T-helper 2 cell treated with Interferon-gamma antibody and Interleukin-4, amounts not matched to agents 100 ng/mL and 5 ng/mL, for 36 hours (primary cell): Measurements from ENCODE around the gene CHODL. TPM values are rescaled to one million over a fixed set of nuclear protein-coding genes. Genes with fewer than 3 reads are reported as not detected.

Source experiments
- intact Hi-C: fragments of 100-400 bp; cut with micrococcal nuclease; formaldehyde crosslinking; loops from one replicate; pipeline ENCODE4 v1.15.1; 2023
- total RNA-seq: library from RNA; stranded (reverse); gene quantifications from 2 replicates; pipeline ENCODE4 v1.2.3, GENCODE V29; 2022

Gene CHODL, protein sequence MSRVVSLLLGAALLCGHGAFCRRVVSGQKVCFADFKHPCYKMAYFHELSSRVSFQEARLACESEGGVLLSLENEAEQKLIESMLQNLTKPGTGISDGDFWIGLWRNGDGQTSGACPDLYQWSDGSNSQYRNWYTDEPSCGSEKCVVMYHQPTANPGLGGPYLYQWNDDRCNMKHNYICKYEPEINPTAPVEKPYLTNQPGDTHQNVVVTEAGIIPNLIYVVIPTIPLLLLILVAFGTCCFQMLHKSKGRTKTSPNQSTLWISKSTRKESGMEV
- total RNA-seq: not detected in 2 replicates

DNA sequence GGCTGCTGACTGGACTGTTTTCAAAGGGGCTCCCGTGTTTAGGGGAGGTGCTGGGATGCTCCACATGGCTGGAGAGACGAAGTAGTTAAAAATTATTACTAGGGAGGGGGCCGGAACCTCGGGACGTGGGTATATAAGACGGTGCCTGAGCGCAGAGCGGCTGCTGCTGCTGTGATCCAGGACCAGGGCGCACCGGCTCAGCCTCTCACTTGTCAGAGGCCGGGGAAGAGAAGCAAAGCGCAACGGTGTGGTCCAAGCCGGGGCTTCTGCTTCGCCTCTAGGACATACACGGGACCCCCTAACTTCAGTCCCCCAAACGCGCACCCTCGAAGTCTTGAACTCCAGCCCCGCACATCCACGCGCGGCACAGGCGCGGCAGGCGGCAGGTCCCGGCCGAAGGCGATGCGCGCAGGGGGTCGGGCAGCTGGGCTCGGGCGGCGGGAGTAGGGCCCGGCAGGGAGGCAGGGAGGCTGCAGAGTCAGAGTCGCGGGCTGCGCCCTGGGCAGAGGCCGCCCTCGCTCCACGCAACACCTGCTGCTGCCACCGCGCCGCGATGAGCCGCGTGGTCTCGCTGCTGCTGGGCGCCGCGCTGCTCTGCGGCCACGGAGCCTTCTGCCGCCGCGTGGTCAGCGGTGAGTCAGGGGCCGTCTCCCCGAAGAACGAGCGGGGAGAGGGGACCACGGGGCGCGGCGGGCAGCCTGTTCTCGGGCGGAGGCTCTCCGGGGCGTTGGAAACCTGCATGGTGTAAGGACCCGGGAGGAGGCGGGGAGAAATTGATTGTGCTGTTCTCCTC is at the start of gene CHODL:
CHODL (plus strand) TSS at position 163 of the 793 bp plus-strand sequence; CDS start at position 554, 391 bp downstream.
- intact Hi-C loops: no loop called here

DNA sequence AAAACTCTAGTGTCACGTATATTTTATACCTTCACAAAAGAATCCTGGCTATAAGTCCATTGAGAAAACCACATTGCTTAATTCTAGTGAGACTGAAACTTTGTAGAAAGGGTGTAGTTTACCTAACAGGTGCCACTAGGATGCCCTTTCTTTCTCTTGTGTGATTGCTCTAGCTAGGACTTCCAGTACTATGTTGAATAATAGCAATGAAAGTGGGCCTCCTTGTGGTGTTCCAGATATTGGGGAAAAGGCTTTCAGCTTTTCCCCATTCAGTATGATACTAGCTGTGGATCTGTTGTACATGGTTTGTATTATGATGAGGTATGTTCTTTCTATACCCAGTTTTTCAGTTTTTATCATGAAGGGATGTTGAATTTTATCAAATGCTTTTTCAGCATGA is 39.7 kb upstream of the CHODL start:
- intact Hi-C loops: no loop called here

DNA sequence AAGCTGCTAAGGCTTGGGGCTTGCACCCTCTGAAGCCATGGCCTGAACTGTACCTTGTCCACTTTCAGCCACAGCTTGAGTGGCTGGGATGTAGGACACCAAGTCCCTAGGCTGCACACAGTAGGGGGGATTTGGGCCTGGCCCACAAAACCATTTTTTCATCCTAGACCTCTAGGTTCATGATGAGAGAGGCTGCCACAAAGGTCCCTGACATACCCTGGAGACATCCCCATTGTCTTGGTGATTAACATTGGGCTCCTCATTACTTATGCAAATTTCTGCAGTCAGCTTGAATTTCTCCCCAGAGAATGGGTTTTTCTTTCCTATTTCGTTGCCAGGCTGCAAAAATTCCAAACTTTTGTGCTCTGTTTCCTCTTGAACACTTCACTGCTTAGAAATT is 26.3 kb upstream of the CHODL start:
- intact Hi-C loops: no loop called here

DNA sequence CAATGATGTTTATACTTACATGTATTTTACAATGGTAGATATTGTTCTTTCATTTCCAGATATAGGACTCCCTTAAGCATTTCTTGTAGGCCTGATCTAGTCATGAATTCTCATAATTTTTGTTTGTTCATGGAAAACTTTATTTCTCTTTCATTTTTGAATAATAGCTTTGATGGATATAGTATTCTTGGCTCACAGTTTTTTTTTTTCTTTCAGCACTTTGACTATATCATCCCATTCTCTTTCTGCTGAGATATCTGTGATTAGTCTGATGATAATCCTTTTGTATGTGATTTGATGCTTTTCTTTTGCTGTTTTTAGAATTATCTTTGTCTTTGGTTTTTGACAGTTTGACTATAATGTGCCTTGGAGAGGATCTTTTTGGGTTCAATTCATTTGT is 24.1 kb upstream of the CHODL start:
- intact Hi-C loops: no loop called here

DNA sequence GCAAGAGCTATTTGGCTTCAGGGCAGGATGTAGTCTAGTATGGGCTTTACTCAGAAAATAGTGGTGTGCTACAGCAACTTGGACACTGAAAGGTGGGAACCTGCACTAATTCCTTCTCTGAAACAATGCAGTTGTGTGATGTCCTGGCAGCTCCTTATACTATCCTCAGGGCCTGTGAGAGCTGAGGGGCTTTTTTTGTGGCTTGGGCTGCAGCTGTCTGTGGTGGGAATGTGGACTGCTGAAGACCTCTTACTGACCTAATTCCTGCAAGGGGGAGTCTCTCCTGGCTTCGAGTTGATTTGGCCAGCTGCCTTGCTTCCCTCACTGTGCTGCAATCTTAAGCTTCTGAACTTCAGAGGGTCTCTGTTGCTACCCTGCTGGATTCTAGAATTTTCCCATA is 22.3 kb upstream of the CHODL start:
- intact Hi-C loops: no loop called here

DNA sequence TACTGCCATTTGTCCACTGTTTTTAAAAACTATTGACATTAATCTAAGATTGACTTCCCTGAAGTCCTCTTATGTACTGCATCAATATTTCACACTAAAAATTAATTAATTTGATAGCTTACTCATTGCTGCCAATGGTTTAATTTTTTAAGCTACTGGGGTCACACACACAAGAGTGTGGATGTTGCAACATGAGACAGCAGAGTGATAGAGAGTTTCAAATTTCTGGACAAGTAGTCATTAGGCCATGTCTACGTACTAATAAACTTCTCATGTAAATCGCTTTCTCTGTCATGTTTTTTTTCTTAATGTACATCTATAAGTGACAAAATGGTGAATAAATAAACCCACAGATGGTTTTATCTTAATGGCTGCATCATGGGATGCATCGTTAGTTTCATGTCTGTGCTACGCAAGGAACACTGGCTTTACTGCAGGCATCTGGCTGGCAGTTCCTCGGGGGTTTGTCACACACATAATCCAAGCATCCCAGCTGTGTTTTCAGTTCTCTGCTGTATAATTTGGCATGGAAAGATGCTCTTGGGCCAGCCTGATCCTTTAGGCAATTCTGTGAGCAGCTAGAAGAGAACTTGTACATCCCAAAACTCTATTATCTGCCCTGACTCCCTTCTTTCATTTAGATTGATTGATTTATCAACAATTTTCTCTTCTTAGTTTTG is 16.4 kb upstream of the CHODL start:
- intact Hi-C loops: no loop called here

DNA sequence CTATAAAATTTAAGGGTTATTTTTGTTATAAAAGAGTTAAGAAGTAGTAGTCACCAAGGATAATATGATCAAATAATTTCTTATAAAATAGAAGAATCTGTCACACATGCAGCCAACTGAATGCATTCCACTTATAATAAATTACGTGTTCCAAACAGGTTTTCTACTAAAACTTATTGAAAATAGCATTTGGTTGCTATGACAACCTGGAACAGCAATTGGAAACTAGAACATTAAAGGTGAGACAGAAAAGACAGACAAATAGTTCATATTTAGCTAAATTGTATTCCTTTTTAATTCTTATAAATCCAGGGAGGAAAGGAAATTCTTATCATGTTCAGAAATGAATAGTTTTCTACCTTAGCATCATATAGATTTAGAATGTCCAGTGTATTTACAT is 9.1 kb upstream of the CHODL start:
- intact Hi-C loops: no loop called here

DNA sequence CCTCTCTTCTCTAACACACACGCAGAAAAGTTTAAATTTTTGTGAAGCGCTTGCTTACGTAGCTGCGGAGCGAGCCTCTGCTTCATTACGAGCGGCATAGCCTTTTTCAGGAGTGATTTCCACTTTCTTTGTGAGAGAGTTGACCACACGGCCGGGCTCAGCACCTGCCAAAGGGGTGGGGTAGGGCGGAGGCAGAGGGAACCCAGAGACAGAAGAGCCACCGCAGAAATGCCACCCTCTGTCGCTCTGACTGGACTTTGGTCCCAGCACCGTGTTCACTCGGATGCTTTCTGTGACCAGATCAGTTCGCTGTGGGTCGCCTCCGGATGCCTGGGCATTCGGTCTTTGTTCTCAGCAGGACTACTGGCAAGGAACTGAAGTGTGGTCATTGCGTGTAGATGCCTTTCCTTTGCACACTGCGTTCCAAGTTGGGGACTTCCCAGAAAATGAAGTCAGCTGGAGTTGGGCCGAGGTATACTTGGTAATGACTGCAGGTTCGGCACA is 883 bp downstream of the CHODL start:
- intact Hi-C loops: no loop called here

DNA sequence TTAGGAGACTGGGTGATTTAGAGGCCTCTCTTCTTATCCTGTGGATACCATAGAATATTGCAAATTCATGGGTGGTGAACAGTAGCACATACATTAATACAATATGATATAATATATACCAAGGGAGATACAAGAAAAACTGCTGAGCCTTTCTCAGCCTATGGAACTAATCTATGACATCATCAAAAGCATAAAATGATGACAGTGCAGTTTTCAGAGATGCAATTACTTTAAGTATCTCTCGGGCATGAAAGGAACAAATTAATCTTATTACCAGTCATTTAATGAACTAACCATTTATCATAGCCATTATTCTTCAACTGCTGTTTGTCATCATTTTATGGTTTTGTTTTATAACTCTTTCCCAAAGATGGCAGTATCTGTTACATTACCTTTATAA is 3.5 kb downstream of the CHODL start:
- intact Hi-C loops: no loop called here

DNA sequence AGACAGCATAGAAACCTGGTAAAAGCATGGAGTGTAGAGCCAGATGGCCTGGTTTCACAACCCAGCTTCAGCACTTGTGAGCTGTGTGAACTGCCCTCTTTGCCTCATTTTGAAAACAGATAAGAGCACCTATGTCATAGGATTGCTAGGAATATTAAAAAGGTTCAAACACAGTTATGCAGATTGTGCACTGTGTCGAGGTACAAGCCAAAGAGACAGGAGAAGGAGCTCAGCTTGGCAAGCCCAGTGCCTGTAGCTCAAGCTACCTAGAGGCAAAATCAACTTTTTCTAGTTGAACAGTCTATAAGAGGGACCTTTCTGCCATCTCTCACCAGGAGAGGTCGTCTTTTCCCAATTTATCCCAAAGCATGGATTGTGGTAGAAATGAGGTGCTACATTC is 5.0 kb downstream of the CHODL start:
- intact Hi-C loops: no loop called here

DNA sequence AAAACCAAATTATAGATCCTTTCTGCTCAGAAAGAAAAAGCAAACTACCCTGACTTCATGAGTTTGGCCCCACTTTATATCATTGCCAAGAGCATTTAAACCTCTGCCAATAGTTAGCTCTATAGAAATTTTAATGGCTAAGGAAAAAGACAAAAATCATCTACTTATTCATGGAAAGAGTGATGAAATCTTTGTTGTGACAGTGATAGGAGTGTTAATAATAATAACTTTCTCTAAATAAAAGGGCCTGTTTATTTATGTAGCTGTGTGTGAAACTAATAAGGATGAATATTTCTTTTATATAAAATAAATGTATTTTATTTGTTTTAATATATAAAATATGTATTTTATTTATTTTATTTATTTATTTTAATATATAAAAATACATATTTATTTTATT is 6.4 kb downstream of the CHODL start:
- intact Hi-C loops: no loop called here

DNA sequence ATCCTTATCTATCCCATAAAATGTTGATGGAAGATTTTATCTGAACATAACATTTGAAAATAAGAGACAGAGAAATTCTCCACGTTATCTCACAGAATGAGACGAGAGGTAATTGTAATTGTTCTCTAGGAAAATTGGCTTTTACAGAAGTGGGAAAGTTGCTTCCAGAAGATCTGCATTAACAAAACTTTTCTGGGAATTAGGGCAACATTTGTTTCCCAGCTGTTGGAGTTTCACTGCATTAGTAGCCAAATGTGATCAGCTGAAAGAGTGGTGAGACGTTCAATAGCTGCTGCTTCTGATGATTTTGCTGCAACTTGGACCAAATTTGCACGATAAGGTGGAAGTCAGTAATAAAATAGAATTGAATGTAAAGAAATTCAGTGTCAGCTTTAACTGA is 7.6 kb downstream of the CHODL start:
- intact Hi-C loops: no loop called here

DNA sequence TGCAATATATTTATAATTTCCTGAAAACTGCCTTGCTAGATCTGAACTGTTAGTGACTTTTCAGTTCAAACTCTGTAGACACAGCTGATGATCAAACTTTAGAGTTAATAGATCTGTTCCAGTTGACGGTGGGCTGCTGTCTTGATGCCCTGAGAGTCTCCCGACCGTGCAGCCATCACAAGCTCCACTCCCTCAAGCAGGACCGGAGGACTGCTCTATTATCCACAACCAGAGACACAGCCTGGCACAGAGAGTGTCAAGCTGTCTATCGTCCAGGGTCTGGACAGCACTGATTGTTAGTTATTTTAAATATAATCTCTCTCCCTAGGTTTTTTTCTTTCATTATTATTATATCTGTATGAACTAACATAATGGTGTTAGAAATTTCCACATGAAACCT is 8.0 kb downstream of the CHODL start:
- intact Hi-C loops: no loop called here

DNA sequence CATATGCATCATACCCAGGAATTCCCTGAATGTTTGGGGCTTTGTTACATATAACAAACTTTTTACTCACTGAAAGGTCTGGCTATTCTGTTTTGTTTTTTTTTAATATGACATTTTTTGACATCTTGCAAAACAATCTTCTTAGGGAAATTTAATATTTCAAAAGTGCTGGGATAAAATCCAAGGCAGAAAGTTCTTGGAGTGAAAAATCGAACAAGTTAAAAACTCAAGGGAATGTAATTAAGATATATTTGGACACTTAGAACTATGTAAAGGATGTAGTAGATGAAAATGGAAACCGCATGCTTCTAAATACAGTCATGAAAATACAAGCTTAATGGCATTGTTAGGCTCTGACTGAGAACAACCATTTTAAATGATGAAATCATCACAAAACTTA is 8.6 kb downstream of the CHODL start:
- intact Hi-C loops: no loop called here

DNA sequence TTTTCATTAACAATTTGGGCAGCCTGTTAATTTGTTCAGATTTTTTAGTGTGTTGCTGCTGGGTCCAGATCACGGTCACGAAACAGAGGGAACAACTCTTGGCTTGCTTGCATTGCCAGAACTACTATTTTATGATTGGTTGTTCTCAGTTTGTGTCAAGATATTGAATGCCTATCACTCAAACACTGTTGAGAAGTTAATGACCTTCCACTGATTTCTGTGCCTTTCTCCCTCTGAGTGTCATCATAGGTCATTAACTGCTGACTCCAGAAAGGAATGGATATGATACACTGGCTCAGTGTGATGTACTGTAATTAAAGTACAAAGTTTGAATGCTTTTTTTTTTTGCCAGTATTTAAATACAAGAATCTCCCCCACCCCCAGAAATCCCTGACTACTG is 9.2 kb downstream of the CHODL start:
- intact Hi-C loops: no loop called here

DNA sequence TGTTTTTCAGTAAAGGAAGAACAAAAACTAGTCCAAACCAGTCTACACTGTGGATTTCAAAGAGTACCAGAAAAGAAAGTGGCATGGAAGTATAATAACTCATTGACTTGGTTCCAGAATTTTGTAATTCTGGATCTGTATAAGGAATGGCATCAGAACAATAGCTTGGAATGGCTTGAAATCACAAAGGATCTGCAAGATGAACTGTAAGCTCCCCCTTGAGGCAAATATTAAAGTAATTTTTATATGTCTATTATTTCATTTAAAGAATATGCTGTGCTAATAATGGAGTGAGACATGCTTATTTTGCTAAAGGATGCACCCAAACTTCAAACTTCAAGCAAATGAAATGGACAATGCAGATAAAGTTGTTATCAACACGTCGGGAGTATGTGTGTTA is 21.3 kb downstream of the CHODL start:
- intact Hi-C loops: no loop called here

DNA sequence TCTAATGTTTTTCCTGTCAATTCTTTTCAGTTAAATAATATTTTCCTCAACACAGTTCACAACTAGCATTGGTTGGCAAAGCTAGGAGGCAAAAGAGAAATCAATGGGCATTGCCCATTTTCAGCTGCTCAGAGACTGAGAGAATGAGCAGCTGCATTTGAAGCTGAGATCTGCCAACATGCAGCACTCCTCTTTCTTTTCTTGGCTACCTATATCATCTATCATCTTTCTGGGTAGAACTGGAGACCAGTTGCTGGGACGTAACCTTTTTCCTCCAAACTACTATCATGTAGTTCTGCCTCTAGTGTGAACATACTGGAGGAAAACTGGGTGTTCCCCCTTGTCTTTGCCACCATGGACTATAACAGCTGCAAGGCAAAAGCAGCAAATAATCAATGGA is 22.9 kb downstream of the CHODL start:
- intact Hi-C loops: no loop called here

DNA sequence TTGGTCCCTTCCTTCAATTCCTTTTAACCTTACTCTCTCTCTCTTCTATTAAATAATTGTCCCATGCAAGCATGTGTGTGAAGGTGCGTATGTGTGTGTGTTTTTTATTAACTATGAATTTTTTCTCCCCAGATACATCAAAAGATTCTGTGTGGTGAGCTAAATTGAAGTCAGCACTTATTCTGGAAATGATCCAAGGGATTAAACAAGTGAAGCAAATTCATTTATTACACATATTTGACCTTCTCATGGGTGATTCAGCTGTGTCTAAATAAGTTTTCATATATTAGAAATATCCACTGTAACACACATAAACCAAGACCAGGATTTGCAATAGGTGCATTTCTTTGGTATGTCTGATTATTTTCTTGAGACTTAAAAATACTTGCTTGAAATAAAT is 24.3 kb downstream of the CHODL start:
- intact Hi-C loops: no loop called here

DNA sequence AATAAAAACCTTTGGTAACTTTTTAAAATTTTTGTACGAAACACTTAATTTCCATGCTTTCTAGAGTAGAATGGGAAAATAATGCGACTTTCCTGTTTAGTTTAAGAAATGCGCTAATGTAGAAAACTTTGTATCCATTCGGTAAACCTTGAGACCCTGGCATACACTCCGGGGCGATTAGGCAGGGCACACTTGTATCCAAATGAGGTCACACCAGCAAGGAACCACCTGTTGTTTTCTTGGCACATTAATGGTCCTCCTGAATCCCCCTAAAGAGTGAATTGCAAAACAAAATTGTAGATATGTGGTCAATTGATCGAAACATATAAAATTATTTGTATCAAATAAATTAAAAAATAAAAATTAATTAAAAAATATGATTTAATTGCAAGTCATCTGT is 25.2 kb downstream of the CHODL start:
- intact Hi-C loops: no loop called here

DNA sequence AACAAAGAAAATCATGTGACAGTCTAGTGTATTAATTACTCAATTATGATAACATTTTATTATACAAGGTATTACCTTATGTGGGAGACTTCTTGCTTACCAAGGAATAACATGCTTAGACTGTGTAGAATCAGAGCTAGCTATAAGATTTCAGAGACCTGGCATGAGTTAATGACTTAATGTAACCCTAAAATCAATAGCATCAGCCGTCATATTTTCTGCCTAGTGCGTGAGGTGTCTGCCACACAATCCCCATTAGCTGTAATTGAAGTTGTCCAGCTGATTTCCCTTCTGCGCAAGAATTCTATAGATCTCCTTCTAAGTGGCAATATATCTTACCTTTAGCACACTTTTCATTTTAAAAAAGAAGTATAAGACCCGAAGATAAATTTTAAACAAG is 28.8 kb downstream of the CHODL start:
- intact Hi-C loops: no loop called here

DNA sequence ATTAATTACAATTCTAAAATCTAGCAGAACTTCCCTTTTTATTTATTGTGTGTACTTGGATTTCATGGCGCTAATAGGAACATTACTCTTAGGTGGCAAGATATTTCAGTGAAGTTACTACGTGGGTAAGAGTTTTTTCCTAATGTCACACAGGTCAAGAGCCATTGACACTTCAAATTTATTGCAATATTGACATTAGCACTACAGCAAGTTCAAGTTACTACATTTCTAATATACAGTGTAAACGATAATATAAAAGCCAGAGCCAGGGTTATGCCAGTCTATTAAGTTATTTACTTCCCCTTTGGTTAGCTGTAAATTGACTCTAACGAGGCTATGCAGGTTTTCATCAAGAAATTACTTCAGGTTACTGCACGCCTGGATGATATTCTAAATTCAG is 29.7 kb downstream of the CHODL start:
- intact Hi-C loops: no loop called here

DNA sequence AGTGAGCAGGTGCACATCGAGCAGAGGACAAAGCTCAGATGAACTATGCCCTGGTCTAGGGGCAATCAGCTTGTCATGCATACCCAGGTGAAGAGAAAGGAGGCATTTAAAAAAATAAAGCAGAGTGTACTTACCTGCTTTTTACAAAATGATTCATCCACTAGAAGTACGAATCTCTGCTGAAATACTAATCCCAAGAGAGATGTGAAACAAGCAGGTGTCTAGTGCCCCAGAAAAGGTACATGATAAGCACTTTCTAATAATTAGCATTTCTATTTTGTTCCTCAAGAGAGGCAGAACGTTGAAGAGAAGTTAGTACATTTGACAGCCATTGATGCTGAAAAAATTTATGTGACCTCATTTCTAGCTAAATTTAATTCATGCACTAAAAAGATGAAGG is 31.1 kb downstream of the CHODL start:
- intact Hi-C loops: no loop called here
